NCI-H510A (cell line): ENCODE results near the gene CREBRF.
A peak's percentile ranks its signal among the peaks of the same experiment; 100 is the strongest.
"Not testable (repeated sequence)": the region's sequence is repeated elsewhere in the genome, so short reads cannot be mapped to it uniquely, and the experiment has no call there.

Experiments used
- DNase-seq: peaks from one replicate; lab custom pipeline; 2025; lab: John Stamatoyannopoulos, UW

The CREBRF gene, protein sequence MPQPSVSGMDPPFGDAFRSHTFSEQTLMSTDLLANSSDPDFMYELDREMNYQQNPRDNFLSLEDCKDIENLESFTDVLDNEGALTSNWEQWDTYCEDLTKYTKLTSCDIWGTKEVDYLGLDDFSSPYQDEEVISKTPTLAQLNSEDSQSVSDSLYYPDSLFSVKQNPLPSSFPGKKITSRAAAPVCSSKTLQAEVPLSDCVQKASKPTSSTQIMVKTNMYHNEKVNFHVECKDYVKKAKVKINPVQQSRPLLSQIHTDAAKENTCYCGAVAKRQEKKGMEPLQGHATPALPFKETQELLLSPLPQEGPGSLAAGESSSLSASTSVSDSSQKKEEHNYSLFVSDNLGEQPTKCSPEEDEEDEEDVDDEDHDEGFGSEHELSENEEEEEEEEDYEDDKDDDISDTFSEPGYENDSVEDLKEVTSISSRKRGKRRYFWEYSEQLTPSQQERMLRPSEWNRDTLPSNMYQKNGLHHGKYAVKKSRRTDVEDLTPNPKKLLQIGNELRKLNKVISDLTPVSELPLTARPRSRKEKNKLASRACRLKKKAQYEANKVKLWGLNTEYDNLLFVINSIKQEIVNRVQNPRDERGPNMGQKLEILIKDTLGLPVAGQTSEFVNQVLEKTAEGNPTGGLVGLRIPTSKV

DNA sequence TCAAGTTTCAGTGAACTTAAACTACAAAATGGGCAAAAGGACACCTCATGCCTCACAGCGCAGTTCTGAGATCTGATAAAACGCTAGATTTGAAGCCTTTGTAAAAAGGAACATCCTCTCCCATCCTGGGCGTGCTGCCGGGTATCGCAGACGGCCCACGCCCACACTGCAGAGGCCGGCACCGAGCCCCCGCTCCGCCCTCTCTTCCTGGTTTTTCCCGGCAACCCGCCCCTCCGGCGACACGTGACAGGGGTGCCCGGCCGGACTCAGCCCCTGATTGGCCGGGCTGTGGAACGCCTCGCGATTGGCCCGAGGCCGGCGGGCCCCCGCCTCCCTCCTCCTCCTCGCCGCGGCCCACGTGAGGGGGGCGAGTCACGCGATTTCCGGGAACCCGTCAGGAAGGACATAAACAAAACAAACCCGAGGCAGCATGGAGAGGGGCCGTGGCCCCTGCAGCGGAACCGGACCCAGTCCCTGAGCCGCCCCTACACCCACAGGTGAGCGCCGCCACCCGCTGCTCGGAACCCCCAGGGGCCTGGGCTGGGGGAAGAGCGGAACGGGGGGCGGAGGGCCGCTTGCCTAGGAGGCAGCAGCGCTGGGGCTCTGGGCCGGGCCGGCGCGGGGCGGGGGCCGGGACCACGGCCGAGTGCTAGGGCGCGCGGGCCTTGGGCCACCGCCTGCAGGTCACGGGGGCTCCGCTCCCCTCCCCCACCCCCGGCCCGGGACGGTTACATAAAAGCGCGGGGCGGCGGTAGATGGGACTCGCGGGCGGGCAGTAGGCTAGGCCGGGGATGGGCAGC is at the start of gene CREBRF:
Gene CREBRF (plus strand): TSS at position 370 of the 800 bp plus-strand sequence. CDS start 24,424 bp downstream, outside the sequence.
- DNase-seq: peak; percentile 77

DNA sequence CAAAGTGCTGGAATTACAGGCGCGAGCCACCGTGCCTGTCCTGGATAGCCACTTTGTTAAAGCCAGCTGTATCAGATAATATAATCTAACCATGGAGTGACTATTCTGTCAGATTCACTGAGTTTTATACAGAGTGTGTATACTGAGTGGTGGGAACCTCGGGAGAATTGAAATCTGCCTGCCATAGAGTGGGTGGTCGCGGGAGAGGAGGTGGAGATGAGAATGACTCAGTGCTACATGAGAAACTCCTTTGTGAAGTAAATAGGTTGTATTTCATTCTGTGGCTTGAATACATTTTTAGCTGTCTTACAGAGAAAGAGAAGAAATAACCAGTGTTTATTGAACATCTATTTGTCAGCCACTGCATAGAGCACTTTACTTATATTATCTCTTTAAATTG is 46.1 kb upstream of the CREBRF start:
- no peak for DNase-seq

GRCh38 chr5:173010547-173011464 is 45.3 kb upstream of the CREBRF start:
- DNase-seq: no peak

- no peak for DNase-seq
Observed at GRCh38 chr5:173011566-173011965, 44.6 kb upstream of the CREBRF start.

DNA sequence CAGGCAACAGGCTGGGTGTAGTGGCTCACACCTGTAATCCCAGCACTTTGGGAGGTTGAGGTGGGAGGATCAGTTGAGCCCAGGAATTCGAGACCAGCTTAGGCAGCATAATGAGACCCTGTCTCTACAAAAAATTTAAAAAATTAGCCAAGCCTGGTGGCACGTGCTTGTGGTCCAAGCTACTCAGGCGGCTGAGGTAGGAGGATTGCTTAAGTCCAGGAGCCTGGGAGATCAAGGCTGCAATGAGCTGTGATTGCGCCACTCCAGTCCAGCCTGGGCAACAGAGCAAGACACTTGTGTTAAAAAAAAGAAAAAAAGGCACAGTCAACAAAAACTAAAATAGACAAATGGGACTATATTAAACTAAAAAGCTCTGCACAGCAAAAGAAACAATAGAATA is 43.3 kb upstream of the CREBRF start:
- no peak for DNase-seq

GRCh38 chr5:173014671-173015070 is 41.5 kb upstream of the CREBRF start:
- no peak for DNase-seq

DNA sequence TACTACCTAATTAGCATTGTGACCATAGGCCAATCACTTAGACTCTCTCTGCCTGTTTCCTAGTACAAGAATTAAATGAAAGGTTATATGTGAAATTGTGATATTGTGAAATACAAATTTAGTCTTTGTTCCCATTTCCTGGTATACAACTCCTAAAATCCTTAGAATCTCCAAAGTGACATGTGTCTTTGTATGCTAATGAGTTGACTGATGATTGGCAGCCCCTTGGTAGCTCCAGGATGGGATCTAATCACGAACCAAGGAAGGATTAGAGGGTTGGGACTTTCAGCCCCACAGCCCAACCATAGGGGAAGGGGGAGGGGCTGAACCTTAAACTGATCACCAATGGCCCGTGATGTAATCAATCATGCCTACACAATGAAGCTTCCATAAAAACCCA is 41.0 kb upstream of the CREBRF start:
- no peak for DNase-seq

DNA sequence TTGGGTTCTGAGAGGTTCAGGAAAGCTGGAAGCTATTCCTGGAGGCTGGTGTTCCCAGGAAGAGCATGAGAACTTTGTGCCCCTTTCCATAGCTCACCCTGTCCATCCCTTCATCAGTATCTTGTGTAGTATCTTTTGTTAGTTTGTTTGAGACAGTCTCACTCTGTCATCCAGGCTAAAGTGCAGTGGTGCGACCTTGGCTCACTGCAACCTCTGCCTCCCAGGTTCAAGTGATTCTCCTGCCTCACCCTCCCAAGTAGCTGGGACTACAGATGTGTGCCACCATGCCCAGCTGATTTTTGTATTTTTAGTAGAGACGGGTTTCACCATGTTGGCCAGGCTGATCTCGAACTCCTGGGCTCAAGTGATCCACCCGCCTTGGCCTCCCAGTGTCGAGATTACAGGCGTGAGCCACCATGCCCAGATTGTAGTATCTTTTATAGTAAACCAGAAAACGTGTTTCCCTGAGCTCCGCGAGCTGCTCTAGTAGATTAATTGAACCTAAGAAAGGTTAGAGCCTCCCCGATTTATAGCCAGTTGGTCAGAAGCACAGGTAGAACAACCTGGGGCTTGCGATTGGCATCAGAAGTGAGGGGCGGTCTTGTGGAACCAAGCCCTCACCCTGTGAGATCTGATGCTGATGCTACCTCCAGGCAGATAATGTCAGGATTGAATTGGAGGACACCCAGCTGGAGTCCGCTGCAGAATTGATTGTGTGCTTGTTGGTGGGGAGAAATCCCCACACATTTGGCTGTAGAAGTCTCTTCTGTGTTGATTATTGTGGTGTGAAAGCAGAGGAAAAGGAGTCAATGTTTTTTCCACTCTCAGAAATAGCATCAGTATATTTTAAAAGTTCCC is 40.3 kb upstream of the CREBRF start:
- no peak for DNase-seq

GRCh38 chr5:173016598-173017046 is 39.5 kb upstream of the CREBRF start:
- DNase-seq: no peak

GRCh38 chr5:173017087-173017486 is 39.1 kb upstream of the CREBRF start:
- not testable (repeated sequence) for DNase-seq

- DNase-seq: no peak
Observed at GRCh38 chr5:173018358-173018757, 37.8 kb upstream of the CREBRF start.

GRCh38 chr5:173020154-173020581 is 36.0 kb upstream of the CREBRF start:
- DNase-seq: no peak

GRCh38 chr5:173020643-173021042 is 35.5 kb upstream of the CREBRF start:
- DNase-seq: no peak

- no peak for DNase-seq
Observed at GRCh38 chr5:173025651-173026050, 30.5 kb upstream of the CREBRF start.

GRCh38 chr5:173027905-173028304 is 28.2 kb upstream of the CREBRF start:
- DNase-seq: no peak

DNA sequence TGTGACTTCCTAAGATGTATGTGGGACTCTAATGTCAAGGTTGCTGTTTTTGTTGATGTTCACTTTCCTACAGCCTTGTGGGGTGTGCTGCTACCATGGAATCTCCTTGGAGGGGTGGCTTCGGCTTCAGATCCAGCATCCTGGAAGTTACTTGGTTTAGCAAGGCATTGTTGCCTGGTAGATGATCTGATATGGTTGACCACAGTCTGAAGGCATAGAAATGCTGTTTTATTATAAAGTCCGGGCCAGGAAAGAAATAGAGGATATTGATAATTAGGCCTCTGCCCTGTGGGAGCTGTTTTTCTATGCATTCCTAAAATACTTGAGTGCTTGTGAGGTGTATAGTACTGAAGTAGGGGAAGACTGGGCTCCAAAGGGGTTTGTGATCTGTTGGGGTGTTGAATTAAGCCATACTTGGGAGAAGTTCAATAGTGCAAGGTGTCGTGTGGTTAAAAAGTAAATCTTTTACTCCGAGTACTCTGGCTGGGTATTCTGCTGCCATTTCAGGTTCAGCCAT is 27.3 kb upstream of the CREBRF start:
- DNase-seq: no peak

DNA sequence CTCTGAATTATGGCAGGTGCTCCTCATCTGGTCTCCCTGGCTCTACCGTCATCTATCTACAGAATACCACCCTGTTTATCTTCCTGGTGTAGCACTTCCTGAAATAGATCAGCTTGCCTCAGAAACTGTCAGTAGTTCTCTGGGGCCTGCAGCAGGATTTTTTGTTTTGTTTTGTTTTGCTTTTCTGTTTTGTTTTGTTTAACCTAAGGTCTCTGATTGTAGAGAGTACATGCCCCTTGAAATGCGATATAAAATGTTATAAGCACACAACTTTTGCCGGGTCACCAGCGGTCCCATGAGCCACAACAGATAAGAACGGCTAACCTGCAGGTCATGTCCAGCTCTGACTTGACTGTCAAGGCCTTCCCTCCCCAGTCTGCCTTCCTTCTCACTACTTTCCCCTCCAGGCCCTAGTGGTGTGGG is 26.6 kb upstream of the CREBRF start:
- DNase-seq: no peak

GRCh38 chr5:173032096-173032495 is 24.1 kb upstream of the CREBRF start:
- DNase-seq: not testable (repeated sequence)

- DNase-seq: no peak
Observed at GRCh38 chr5:173032730-173033129, 23.4 kb upstream of the CREBRF start.

DNA sequence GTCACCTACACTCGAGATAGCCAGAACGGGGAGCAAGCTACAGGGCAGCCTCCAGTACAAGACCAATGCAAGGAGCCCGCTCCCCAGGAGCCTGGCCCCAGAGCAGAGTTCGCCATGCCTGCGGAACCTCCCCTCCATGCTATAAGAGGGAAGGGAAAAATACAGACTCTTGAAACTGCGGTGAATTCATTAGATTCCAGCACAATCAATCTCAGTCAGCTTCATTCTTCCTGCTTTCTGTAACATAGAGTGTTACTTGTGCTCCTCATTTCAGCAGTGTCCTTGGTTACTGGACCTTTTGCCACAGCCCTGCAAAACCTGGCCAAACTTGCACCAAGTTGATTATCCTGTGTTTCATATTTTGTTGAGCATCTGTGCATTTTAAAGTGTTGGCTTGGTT is 22.2 kb upstream of the CREBRF start:
- DNase-seq: no peak
